ENCODE measurements around the gene VWDE. TPM values are rescaled to one million over a fixed set of nuclear protein-coding genes. Genes with fewer than 3 reads are reported as not detected.

VWDE gene
- total and polyA plus RNA-seq, 2 of the 8 experiments (the other 6 are each of a cell fraction or from before 2014, with no cell fraction given) = 11.0 to 21.2 TPM

DNA sequence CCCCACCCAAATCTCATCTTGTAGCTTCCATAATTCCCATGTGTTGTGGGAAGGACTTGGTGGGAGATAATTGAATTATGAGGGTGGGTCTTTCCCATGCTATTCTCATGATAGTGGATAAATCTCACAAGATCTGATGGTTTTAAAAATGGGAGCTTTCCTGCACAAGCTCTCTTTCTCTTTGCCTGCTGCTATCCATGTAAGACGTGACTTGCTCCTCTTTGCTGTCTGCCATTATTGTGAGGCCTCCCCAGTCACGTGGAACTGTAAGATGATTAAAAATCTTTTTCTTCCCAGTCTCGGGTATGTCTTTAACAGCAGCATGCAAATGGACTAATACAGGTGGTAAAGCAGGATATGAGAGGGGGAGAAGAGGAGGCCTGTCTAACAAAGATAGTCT, 104.3 kb downstream of the VWDE start:
- no peak for DNase-seq (ENCODE audit: low read depth in 1 of 2, low spot score in 2 of 2)
- Histone ChIP-seq H3K4me3 (ENCODE audit: extremely low read depth in 1 of 4, insufficient read depth in 2 of 4, low read depth in 3 of 4, low read length in 4 of 4) (no peak overlapping the region), H3K23me2 (ENCODE audit: low read depth, low read length) (no peaks in the 10 kb centered on the region), H3K36me3 (ENCODE audit: control insufficient read depth in 2 of 4, insufficient read depth in 4 of 4, low read length in 3 of 4) (no peaks in the 10 kb centered on the region), H3K18ac (ENCODE audit: extremely low read depth, low read length) (no peak overlapping the region), H2BK15ac (ENCODE audit: low read length) (no peak overlapping the region), H3K4ac (replicated peaks; ENCODE audit: insufficient read length, low read depth, low read length) (no peak overlapping the region), H3K14ac (ENCODE audit: insufficient read length) (no peak overlapping the region), H2BK12ac (ENCODE audit: low read depth, low read length) (no peak overlapping the region), H4K5ac (ENCODE audit: insufficient read length, low read depth, low read length) (no peak overlapping the region), H3K27me3 (replicated peaks in 1 of 4; ENCODE audit: control insufficient read depth in 3 of 4, extremely low read depth in 1 of 4, insufficient read depth in 3 of 4, low read length in 3 of 4) (no peaks in the 10 kb centered on the region), H3K27ac (ENCODE audit: low read depth, low read length) (no peak overlapping the region), H2BK5ac (ENCODE audit: low read depth, low read length) (no peak overlapping the region), H3K79me2 (ENCODE audit: control insufficient read depth in 1 of 2, insufficient read depth in 2 of 2, low read length in 2 of 2) (no peaks in the 10 kb centered on the region), H3K23ac (ENCODE audit: insufficient read length) (no peak overlapping the region), H3K4me2 (ENCODE audit: insufficient read depth in 1 of 2, low read depth in 2 of 2, low read length in 2 of 2) (no peak overlapping the region), H2BK120ac (replicated peaks; ENCODE audit: low read depth, low read length) (no peak overlapping the region), H4K20me1 (replicated peaks in 1 of 2; ENCODE audit: control insufficient read depth in 1 of 2, insufficient read depth in 2 of 2, low read length in 2 of 2) (no peaks in the 10 kb centered on the region), H3K4me1 (replicated peaks in 1 of 4; ENCODE audit: control insufficient read depth in 3 of 4, insufficient read depth in 4 of 4, low read length in 3 of 4) (peaks cover 0 to 10% (median 2%) of the 10 kb centered on the region in 4 experiments; a peak in 2 of 7 replicates), H3K56ac (replicated peaks; ENCODE audit: insufficient read length, low read depth, low read length) (no peak overlapping the region), H3K9ac (replicated peaks in 1 of 4; ENCODE audit: extremely low read depth in 1 of 4, low read depth in 3 of 4, low read length in 3 of 4) (no peak overlapping the region), H4K8ac (ENCODE audit: extremely low read depth, insufficient read depth, low read length) (no peak overlapping the region), H3K79me1 (ENCODE audit: low read depth, low read length) (no peaks in the 10 kb centered on the region), H2BK20ac (ENCODE audit: low read length) (no peak overlapping the region), H4K91ac (replicated peaks; ENCODE audit: insufficient read length, low read length) (no peak overlapping the region), H2AK5ac (ENCODE audit: low read depth, low read length) (no peak overlapping the region), H2AFZ (ENCODE audit: low read length) (no peak overlapping the region), H3K9me3 (ENCODE audit: insufficient read depth in 2 of 2, low read depth in 1 of 2, low read length in 1 of 2) (0 out of 4 replicates have a peak, but pooled peaks cover 0 to 4% of the 10 kb centered on the region in 2 experiments)
- 84% methylated on average over 3 of the region's 3 CpGs; no CpG with 5 or more reads in 1 of the 2 experiments for WGBS, 2 experiments (ENCODE audit: extremely low coverage in 1 of 2, insufficient coverage in 1 of 2, insufficient read length in 1 of 2, insufficient replicate concordance in 2 of 2, low coverage in 1 of 2, low lambda C conversion rate in 2 of 2, missing lambda C conversion rate in 1 of 2)
- ChIA-PET CTCF (ENCODE audit: partially characterized antibody) (interaction anchor here (1.2 to 1.6 kb wide), 2 partner anchors 10 to 24 kb away, joined by 3 to 5 read pairs; no protein-coding TSS in a partner anchor), POLR2A (ENCODE audit: partially characterized antibody) (interaction anchor here (1.2 kb wide), 1 partner anchor 9 kb away, joined by 3 read pairs; no protein-coding TSS in a partner anchor)
- TF ChIP-seq, protein P1, sequence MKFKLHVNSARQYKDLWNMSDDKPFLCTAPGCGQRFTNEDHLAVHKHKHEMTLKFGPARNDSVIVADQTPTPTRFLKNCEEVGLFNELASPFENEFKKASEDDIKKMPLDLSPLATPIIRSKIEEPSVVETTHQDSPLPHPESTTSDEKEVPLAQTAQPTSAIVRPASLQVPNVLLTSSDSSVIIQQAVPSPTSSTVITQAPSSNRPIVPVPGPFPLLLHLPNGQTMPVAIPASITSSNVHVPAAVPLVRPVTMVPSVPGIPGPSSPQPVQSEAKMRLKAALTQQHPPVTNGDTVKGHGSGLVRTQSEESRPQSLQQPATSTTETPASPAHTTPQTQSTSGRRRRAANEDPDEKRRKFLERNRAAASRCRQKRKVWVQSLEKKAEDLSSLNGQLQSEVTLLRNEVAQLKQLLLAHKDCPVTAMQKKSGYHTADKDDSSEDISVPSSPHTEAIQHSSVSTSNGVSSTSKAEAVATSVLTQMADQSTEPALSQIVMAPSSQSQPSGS (IDR thresholded peaks at IDR 0.05; ENCODE audit: low read length) = no peak
- TF ChIP-seq RFX5 (IDR thresholded peaks at IDR 0.05; ENCODE audit: borderline replicate concordance, low read depth, low read length) = no peak
- TF ChIP-seq EZH2 (IDR thresholded peaks at IDR 0.05; ENCODE audit: low read depth, low read length, severe bottlenecking) = no peak
- TF ChIP-seq SIRT6 (IDR thresholded peaks at IDR 0.05; ENCODE audit: low read length) = no peak
- TF ChIP-seq GABPA (IDR thresholded peaks at IDR 0.05; ENCODE audit: borderline replicate concordance, insufficient read depth, low read length) = no peak
- no peak for TF ChIP-seq YY1 (IDR thresholded peaks at IDR 0.05; ENCODE audit: low read depth, low read length)
- TF ChIP-seq NANOG (IDR thresholded peaks at IDR 0.05; ENCODE audit: insufficient read depth, low read depth, low read length, poor library complexity, severe bottlenecking) = no peak
- no peak for TF ChIP-seq POLR2A (IDR thresholded peaks at IDR 0.05; ENCODE audit: control extremely low read depth in 1 of 2, low read depth in 2 of 2, low read length in 2 of 2)
- no peak for TF ChIP-seq SP2 (IDR thresholded peaks at IDR 0.05; ENCODE audit: low read length)
- no peak for TF ChIP-seq CREB1 (IDR thresholded peaks at IDR 0.05)
- no peak for TF ChIP-seq ZNF274 (IDR thresholded peaks at IDR 0.05; ENCODE audit: borderline replicate concordance, extremely low read depth, low read length)
- no peak for FAIRE-seq

All from H1 (cell line).